Skeletal muscle cell (primary cell): ENCODE results near the gene LRRIQ4.
A peak's percentile ranks its signal among the peaks of the same experiment; 100 is the strongest.

Experiments used
- DNase-seq: peaks from one replicate; pipeline ENCODE4 v3.0.0-alpha.2; 2010; ENCODE audit warnings: low read depth
- H3K4me3 ChIP-seq: 2 replicates; pipeline ENCODE4 v1.5.1; 2011; ENCODE audit warnings: low read depth, mild to moderate bottlenecking, control low read depth, low read length, moderate library complexity

The LRRIQ4 gene

DNA sequence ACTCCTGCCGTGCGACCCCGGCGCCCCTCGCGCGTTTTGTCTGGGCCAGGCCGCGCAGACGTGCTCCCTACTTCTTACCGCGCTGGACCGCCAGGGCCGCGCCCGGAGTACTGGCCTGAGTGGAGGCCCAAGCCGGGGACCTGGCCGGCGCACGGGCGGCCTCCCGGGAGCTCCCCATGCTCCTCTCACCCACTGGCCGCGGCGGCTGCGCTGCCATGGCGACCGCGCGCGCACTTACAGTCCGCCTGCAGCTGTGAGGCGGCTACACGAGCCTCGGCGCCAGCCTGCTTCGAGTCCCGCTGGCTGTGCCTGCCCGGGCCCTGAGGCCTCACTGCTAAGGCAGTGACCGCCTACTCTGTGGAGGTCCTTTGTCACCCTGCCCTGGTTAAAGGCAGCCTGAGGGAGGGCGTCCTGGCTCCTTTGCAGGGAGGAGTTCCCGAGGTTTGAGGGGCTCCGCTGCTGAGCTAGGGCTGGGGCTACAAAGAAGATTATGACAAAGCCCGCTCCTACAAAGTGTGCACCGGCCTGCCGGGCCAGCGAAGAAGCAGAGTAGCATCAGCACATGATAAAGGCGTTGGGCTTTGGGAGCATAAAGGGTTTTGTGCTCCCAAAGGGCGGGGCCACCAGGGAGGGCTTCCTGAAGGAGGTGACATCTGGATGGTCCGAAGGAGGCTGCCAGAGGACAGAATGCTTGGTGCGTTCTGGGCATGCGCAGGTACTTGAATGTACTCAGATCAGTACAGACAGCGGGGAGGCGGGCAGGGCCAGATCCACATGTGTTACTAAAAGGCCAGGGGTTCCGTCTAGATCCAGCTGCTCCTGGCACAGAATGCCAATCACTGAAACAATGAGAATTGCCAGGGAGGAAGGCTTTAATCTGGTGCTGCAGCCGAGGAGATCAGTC is at the start of gene LRRIQ4, which contains the start of gene LRRC34:
TSS of gene LRRIQ4 (plus strand) at position 539 of the 904 bp plus-strand sequence. CDS start 9,052 bp downstream, outside the sequence.
TSS of gene LRRC34 (minus strand) at position 573 of the 904 bp plus-strand sequence. CDS start at position 217, 356 bp downstream.
- H3K4me3 ChIP-seq = peak within 1 kb of the TSS; percentile 62
- DNase-seq = peak; percentile 29

DNA sequence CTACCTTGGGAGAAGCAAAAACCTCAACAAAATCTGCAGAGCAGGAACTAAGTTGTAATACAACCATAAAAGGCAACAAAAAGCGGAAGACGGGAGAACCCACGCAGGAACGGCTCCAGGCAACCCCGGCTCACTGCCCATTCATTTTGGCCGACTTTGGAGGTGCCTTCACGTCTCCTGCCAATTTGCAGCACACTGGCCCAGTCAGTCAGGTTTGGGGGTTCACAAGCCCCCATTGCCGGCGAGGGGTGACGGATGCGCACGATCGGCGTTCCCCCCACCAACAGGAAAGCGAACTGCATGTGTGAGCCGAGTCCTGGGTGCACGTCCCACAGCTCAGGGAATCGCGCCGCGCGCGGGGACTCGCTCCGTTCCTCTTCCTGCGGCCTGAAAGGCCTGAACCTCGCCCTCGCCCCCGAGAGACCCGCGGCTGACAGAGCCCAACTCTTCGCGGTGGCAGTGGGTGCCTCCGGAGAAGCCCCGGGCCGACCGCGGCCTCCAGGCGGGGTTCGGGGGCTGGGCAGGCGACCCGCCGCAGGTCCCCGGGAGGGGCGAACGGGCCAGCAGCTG is 48.3 kb upstream of the LRRIQ4 start:
- no peak for DNase-seq
- H3K4me3 ChIP-seq = peak overlapping the region; percentile 73

GRCh38 chr3:169764882-169765612 is 47.6 kb upstream of the LRRIQ4 start, which contains the start of gene TERC:
Gene TERC, minus strand, starts transcription at chr3:169765060.
- DNase-seq = peak; percentile 83
- peak within 1 kb of the TSS; percentile 73 for H3K4me3 ChIP-seq

- H3K4me3 ChIP-seq = peak within 1 kb of the TSS; percentile 77
- DNase-seq = no peak
These were observed 43.1 kb upstream of the LRRIQ4 start, which contains the start of gene ACTRT3 for GRCh38 chr3:169769287-169770181. Gene ACTRT3, minus strand, starts transcription at chr3:169769561. Its CDS starts 41 bp downstream, at chr3:169769520.

- no peak for DNase-seq
- peak overlapping the region; percentile 90 for H3K4me3 ChIP-seq
These were observed 41.0 kb upstream of the LRRIQ4 start for GRCh38 chr3:169771497-169772304.

GRCh38 chr3:169772305-169772896 is 40.3 kb upstream of the LRRIQ4 start:
- no peak for DNase-seq
- peak overlapping the region; percentile 90 for H3K4me3 ChIP-seq

DNA sequence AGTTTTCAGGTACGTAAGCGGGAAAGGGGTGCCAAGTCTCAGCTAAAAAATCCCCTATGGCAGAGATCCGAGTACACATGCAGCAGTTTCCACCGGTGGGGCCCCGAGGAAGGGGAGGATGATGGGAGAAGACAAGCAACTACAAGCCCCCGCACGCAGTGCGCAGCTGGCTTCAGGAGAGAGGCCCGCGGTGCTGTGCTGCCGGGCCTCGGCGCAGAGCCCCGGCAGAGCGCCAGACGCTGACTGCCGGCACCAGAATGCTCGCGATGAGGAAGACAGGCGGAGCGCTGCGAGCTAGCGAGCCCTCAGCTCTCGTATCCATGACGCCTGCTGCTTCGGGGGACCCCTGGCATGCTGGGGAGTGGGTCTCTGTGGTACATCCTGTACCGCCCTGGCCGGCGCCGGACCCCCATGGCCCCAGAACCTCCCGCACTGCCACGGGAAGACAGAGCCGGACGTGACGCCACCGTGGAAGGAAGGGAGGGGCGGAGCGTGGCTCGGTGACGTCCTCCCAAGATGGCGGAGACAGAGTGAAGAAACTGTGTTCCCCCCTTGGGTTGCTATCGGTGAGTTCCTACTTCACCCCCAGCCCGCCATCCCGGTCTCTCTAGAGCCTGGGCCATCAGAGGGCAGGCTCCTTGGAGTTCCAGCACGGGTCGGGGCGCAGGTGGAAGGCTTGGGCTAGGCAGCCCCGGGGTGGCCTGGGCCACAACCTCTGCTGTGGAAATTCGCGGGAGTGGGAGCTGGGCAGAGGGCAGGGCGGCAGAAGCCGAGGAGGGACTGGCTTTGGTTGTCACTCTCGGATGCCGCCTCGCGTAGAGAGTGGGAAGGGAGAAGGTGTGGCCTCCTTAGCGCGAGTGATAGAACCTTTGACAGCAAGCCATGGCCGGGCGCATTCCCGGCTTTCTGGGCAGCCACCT is 39.5 kb upstream of the LRRIQ4 start, which contains the start of gene MYNN:
TSS of gene MYNN (plus strand) at position 500 of the 920 bp plus-strand sequence. CDS start 900 bp downstream, outside the sequence.
- peak; percentile 63 for DNase-seq
- H3K4me3 ChIP-seq = peak within 1 kb of the TSS; percentile 90

GRCh38 chr3:169774186-169774585 is 38.5 kb upstream of the LRRIQ4 start:
- no peak for DNase-seq
- H3K4me3 ChIP-seq = peak overlapping the region; percentile 90

- no peak for DNase-seq
- no peak overlapping the region for H3K4me3 ChIP-seq
These were observed 34.8 kb upstream of the LRRIQ4 start for GRCh38 chr3:169777822-169778221.

DNA sequence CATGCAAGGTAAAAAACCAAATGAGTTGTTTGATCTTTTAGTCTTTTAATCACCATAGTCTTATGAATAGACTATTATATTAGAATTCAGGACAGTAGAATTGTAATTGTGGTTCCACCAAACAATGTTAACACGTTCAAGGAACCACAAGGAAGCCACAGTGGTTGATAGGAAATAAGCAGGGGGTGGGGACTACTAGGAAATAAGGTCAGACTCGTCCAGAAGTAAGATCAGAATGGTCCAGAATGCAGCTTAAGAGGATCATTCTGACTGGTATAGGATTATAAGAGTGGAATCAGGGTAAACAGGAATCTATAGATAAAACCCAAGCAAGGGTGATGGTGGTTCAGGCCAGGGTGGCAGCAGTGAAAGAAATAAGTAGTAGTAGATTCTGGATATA is 31.9 kb upstream of the LRRIQ4 start:
- no peak overlapping the region for H3K4me3 ChIP-seq
- DNase-seq = no peak

DNA sequence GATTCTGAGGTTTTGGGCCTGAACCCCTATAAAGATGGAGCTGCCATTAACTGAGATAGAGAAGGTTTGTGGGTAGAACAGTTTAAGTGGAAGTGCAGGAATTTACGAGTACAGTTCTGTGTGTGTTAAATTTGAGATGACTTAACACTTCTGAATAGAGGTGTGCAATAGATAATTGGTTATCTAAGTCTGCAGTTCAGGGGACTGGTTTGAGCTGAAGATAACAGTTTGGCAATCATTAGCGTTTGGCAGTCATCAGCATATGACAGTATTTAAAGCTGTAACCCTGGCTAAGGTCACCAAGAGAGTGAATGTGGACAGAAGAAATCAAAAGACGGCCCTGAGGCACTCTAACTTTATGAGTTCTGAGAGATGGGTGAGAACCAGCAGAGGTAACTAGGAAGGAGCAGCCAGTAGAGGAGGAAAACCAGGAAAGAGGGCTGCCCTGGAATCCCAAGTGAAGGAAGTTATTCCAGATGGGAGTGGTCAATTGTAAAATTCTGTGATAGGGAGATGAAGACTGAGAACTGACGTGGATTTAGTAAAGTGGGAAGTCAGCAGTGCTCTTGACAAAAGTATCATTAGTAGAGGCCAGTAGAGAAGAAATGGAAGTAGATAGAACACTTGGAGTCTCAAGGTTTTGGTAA is 31.3 kb upstream of the LRRIQ4 start:
- DNase-seq = no peak

DNA sequence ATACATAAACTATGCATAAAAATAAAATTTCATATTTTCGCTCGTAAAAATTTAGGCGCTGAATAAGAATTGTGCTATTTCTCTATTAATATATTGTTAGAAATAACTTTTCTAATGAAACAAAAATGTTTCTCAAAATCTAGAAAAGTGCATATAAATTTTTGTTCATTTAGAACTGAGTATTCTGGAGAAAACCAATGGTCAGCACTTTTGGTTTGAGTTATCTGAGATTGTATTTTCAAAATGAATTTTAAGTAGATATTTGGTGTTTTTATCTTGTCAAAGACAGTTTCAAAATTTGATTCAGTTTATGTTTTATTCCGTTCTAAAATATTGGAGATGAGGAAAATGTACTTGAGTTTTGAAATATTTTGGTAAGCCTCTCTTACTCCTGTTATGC is 25.6 kb upstream of the LRRIQ4 start:
- DNase-seq = no peak
- no peak overlapping the region for H3K4me3 ChIP-seq

More for the DNA sequence above, 31.3 kb upstream of the LRRIQ4 start:
- H3K4me3 ChIP-seq = no peak overlapping the region

GRCh38 chr3:169787791-169788190 is 24.9 kb upstream of the LRRIQ4 start:
- H3K4me3 ChIP-seq = no peak overlapping the region
- no peak for DNase-seq

GRCh38 chr3:169790219-169790618 is 22.5 kb upstream of the LRRIQ4 start:
- no peak for DNase-seq
- no peak overlapping the region for H3K4me3 ChIP-seq

DNA sequence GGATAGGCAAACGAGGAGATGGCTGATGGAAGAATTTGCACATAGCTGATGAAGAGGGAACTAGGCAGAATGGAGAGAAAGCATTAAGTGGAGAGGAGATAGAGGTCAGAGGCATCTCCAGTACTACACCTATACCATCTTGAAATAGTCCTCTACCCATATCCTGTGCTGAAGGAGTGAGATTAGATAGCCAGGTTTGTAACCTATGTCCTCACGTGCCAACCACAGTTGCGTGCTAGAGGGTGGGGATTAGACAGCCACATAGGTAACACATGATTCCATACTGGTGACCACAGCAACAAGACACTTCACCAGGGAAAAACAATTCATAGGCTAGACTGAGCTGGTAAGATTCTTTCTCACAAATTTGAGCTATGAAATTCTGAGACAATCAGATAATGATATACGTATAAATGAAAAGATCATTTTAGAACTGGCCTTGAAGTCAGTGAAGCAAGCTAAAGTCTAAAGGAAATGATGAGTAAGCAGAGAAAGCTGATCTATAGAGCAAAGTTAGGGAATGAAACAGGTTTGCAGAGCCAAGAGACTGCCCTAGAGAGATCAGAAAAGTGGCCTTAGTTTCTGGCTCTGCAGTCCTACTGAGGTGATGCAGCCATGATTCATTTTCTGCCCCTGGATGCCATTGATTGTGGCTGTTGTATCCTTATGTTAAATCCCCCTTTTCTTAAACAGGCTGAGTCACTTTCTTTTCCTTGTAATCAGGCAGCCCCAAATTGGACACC is 21.8 kb upstream of the LRRIQ4 start:
- DNase-seq = no peak

More for the DNA sequence above, 21.8 kb upstream of the LRRIQ4 start:
- no peak overlapping the region for H3K4me3 ChIP-seq
